Stimulated activated effector memory CD8-positive, alpha-beta T cell treated with anti-CD3 and anti-CD28 coated beads, Interleukin-12 subunit alpha, Interleukin-12 subunit beta, amount 100 ng/mL, for 72 hours (primary cell): ENCODE data around the gene ANK3.
A peak's percentile ranks its signal among the peaks of the same experiment; 100 is the strongest.

Experiments
- ATAC-seq: fragments of 150-1000 bp; cut with Tn5 transposase; 2 replicates; pipeline ENCODE4 v1.10.0; 2021
- DNase-seq, 2 donors: peaks; one replicate each; pipeline ENCODE4 v3.0.0; 2021 to 2022; ENCODE audit warnings: low spot score in 2 of 2
- H3K27ac Mint-ChIP-seq: one replicate; pipeline ENCODE4 v1.8.0; 2022; ENCODE audit warnings: mild to moderate bottlenecking, mixed read lengths
- H3K36me3 Mint-ChIP-seq: one replicate; pipeline ENCODE4 v1.8.0; 2022; ENCODE audit warnings: mild to moderate bottlenecking, mixed read lengths
- H3K4me1 Mint-ChIP-seq: one replicate; pipeline ENCODE4 v1.8.0; 2022; ENCODE audit warnings: mixed read lengths
- H3K4me3 Mint-ChIP-seq: one replicate; pipeline ENCODE4 v1.8.0; 2022; ENCODE audit warnings: mild to moderate bottlenecking, mixed read lengths
- H3K9me3 Mint-ChIP-seq: one replicate; pipeline ENCODE4 v1.8.0; 2022; ENCODE audit warnings: mixed read lengths

ANK3 gene

GRCh38 chr10:60000747-60001146 lies 388.9 kb downstream of the ANK3 start:
- DNase-seq (no peak), ATAC-seq (peak; percentile 50)
- Mint-ChIP-seq H3K4me3 (no peak overlapping the region), H3K36me3 (no peaks in the 10 kb centered on the region), H3K9me3 (no peaks in the 10 kb centered on the region), H3K27ac (no peak overlapping the region), H3K4me1 (no peaks in the 10 kb centered on the region)

- DNase-seq, result no peak
- Mint-ChIP-seq H3K27ac (no peak overlapping the region), H3K36me3 (no peaks in the 10 kb centered on the region), H3K9me3 (no peaks in the 10 kb centered on the region), H3K4me3 (no peak overlapping the region), H3K4me1 (no peaks in the 10 kb centered on the region)
- peak; percentile 44 for ATAC-seq
Measured at GRCh38 chr10:59997827-59998525, 391.7 kb downstream of the ANK3 start.

GRCh38 chr10:59995862-59996261 lies 393.8 kb downstream of the ANK3 start:
- no peak overlapping the region for H3K4me3 Mint-ChIP-seq
- DNase-seq (no peak), ATAC-seq (no peak)
- H3K9me3 Mint-ChIP-seq, result no peaks in the 10 kb centered on the region
- no peak overlapping the region for H3K27ac Mint-ChIP-seq
- H3K36me3 Mint-ChIP-seq, result no peaks in the 10 kb centered on the region
- H3K4me1 Mint-ChIP-seq, result peaks cover 7% of the 10 kb centered on the region

GRCh38 chr10:59993931-59994330 lies 395.7 kb downstream of the ANK3 start:
- Mint-ChIP-seq H3K36me3 (no peaks in the 10 kb centered on the region), H3K27ac (no peak overlapping the region), H3K4me3 (no peak overlapping the region), H3K4me1 (peaks cover 7% of the 10 kb centered on the region), H3K9me3 (no peaks in the 10 kb centered on the region)
- no peak for ATAC-seq
- no peak for DNase-seq

- DNase-seq (no peak), ATAC-seq (peak; percentile 68)
- no peak overlapping the region for H3K4me3 Mint-ChIP-seq
- no peak overlapping the region for H3K27ac Mint-ChIP-seq
- no peaks in the 10 kb centered on the region for H3K9me3 Mint-ChIP-seq
- no peaks in the 10 kb centered on the region for H3K36me3 Mint-ChIP-seq
- H3K4me1 Mint-ChIP-seq, result peaks cover 7% of the 10 kb centered on the region
Measured at GRCh38 chr10:59991661-59992060, 398.0 kb downstream of the ANK3 start.

- no peaks in the 10 kb centered on the region for H3K9me3 Mint-ChIP-seq
- H3K4me1 Mint-ChIP-seq, result peaks cover 7% of the 10 kb centered on the region
- ATAC-seq (no peak), DNase-seq (no peak)
- no peak overlapping the region for H3K4me3 Mint-ChIP-seq
- H3K36me3 Mint-ChIP-seq, result no peaks in the 10 kb centered on the region
- no peak overlapping the region for H3K27ac Mint-ChIP-seq
Measured at GRCh38 chr10:59991117-59991516, 398.6 kb downstream of the ANK3 start.

- Mint-ChIP-seq H3K4me3 (no peak overlapping the region), H3K9me3 (no peaks in the 10 kb centered on the region), H3K36me3 (no peaks in the 10 kb centered on the region), H3K27ac (no peak overlapping the region), H3K4me1 (no peaks in the 10 kb centered on the region)
- ATAC-seq (no peak), DNase-seq (no peak)
Measured at GRCh38 chr10:59985639-59986038, 404.0 kb downstream of the ANK3 start.

- DNase-seq, result no peak
- Mint-ChIP-seq H3K4me3 (no peak overlapping the region), H3K36me3 (no peaks in the 10 kb centered on the region), H3K4me1 (no peaks in the 10 kb centered on the region), H3K27ac (no peak overlapping the region), H3K9me3 (no peaks in the 10 kb centered on the region)
- ATAC-seq, result no peak
Measured at GRCh38 chr10:59984415-59984814, 405.3 kb downstream of the ANK3 start.

- H3K4me1 Mint-ChIP-seq, result no peaks in the 10 kb centered on the region
- no peak for ATAC-seq
- no peaks in the 10 kb centered on the region for H3K36me3 Mint-ChIP-seq
- no peak overlapping the region for H3K27ac Mint-ChIP-seq
- no peak for DNase-seq
- H3K9me3 Mint-ChIP-seq, result peaks cover 13% of the 10 kb centered on the region
- no peak overlapping the region for H3K4me3 Mint-ChIP-seq
Measured at GRCh38 chr10:59980356-59980755, 409.3 kb downstream of the ANK3 start.

- no peak overlapping the region for H3K27ac Mint-ChIP-seq
- no peak overlapping the region for H3K4me3 Mint-ChIP-seq
- DNase-seq (no peak), ATAC-seq (no peak)
- no peaks in the 10 kb centered on the region for H3K4me1 Mint-ChIP-seq
- peaks cover 13% of the 10 kb centered on the region for H3K9me3 Mint-ChIP-seq
- no peaks in the 10 kb centered on the region for H3K36me3 Mint-ChIP-seq
Measured at GRCh38 chr10:59977486-59977885, 412.2 kb downstream of the ANK3 start.

GRCh38 chr10:59976909-59977308 lies 412.8 kb downstream of the ANK3 start:
- no peaks in the 10 kb centered on the region for H3K36me3 Mint-ChIP-seq
- ATAC-seq, result no peak
- H3K4me3 Mint-ChIP-seq, result no peak overlapping the region
- DNase-seq, result no peak
- H3K9me3 Mint-ChIP-seq, result peaks cover 13% of the 10 kb centered on the region
- no peak overlapping the region for H3K27ac Mint-ChIP-seq
- H3K4me1 Mint-ChIP-seq, result no peaks in the 10 kb centered on the region
